H1 (cell line): ENCODE data around the gene TMED4. TPM values are rescaled to one million over a fixed set of nuclear protein-coding genes. Genes with fewer than 3 reads are reported as not detected.

ENCODE experiments used
- CTCF ChIA-PET: fragments of 300-600 bp; sonication (Branson Sonifier 250); formaldehyde crosslinking; loops from one replicate; lab custom pipeline; 2021; ENCODE audit not compliant: partially characterized antibody; lab: Charles Lee
- POLR2A ChIA-PET: fragments of 300-600 bp; sonication (Branson Sonifier 250); formaldehyde crosslinking; loops from one replicate; lab custom pipeline; 2021; ENCODE audit warnings: inconsistent platforms; ENCODE audit not compliant: partially characterized antibody; lab: Charles Lee
- DNase-seq, 2 experiments: peaks; one replicate each; pipeline versions ENCODE4 v3.0.0 to v3.0.0-alpha.2; 2010 to 2022; ENCODE audit warnings: low spot score in 2 of 2, low read depth in 1 of 2, mixed read lengths in 1 of 2
- FAIRE-seq: peaks from 2 replicates; lab custom pipeline; 2011; peaks lifted over from hg19 to GRCh38; lab: Jason Lieb, UNC
- H2AFZ ChIP-seq: 2 replicates; pipeline ENCODE4 v1.8.1; 2012; ENCODE audit warnings: low read length, inconsistent platforms
- H2AK5ac ChIP-seq: 2 replicates; pipeline ENCODE4 v1.6.1; 2013; ENCODE audit warnings: low read depth, low read length
- H2BK120ac ChIP-seq: replicated peaks from 2 replicates; pipeline ENCODE3; 2013; ENCODE audit warnings: low read depth, low read length, inconsistent platforms
- H2BK12ac ChIP-seq: 2 replicates; pipeline ENCODE4 v1.6.1; 2013; ENCODE audit warnings: low read depth, low read length
- H2BK15ac ChIP-seq: 2 replicates; pipeline ENCODE4 v1.6.1; 2013; ENCODE audit warnings: low read length
- H2BK20ac ChIP-seq: 2 replicates; pipeline ENCODE4 v1.6.1; 2013; ENCODE audit warnings: low read length
- H2BK5ac ChIP-seq: 2 replicates; pipeline ENCODE4 v1.6.1; 2013; ENCODE audit warnings: low read depth, low read length
- H3K14ac ChIP-seq: 2 replicates; pipeline ENCODE4 v1.6.1; 2013; ENCODE audit warnings: inconsistent platforms; ENCODE audit not compliant: insufficient read length
- H3K18ac ChIP-seq: 2 replicates; pipeline ENCODE4 v1.6.1; 2013; ENCODE audit warnings: low read length; ENCODE audit errors: extremely low read depth
- H3K23ac ChIP-seq: 2 replicates; pipeline ENCODE4 v1.6.1; 2013; ENCODE audit warnings: inconsistent platforms; ENCODE audit not compliant: insufficient read length
- H3K23me2 ChIP-seq: 2 replicates; pipeline ENCODE4 v1.6.1; 2013; ENCODE audit warnings: low read depth, low read length
- H3K27ac ChIP-seq: 2 replicates; pipeline ENCODE4 v1.6.1; 2011; ENCODE audit warnings: low read depth, low read length, inconsistent platforms
- H3K27me3 ChIP-seq, 4 experiments: replicated peaks in 1 of 4; 1 replicate in 1 of 4; 2 replicates in 3 of 4; pipeline versions ENCODE4 v1.6.1 to v1.8.1; 2011 to 2013; ENCODE audit warnings: low read length in 3 of 4, mild to moderate bottlenecking in 3 of 4, inconsistent platforms in 2 of 4, mixed read lengths in 2 of 4, moderate library complexity in 1 of 4; ENCODE audit not compliant: control insufficient read depth in 3 of 4, insufficient read depth in 3 of 4; ENCODE audit errors: extremely low read depth in 1 of 4
- H3K36me3 ChIP-seq, 4 experiments: 2 replicates each; pipeline versions ENCODE4 v1.6.1 to v1.8.1; 2011 to 2013; ENCODE audit warnings: mild to moderate bottlenecking in 4 of 4, low read length in 3 of 4, moderate library complexity in 2 of 4, control low read depth in 1 of 4, inconsistent platforms in 1 of 4; ENCODE audit not compliant: insufficient read depth in 4 of 4, control insufficient read depth in 2 of 4
- H3K4ac ChIP-seq: replicated peaks from 2 replicates; pipeline ENCODE3; 2013; ENCODE audit warnings: low read length, low read depth, mixed read lengths, inconsistent platforms; ENCODE audit not compliant: insufficient read length
- H3K4me1 ChIP-seq, 4 experiments: replicated peaks in 1 of 4; 1 replicate in 1 of 4; 2 replicates in 3 of 4; pipeline versions ENCODE4 v1.6.1 to v1.8.1; 2011 to 2013; ENCODE audit warnings: low read length in 3 of 4, inconsistent platforms in 2 of 4, mixed read lengths in 1 of 4; ENCODE audit not compliant: insufficient read depth in 4 of 4, control insufficient read depth in 3 of 4
- H3K4me2 ChIP-seq, 2 experiments: 2 replicates each; pipeline versions ENCODE4 v1.6.1 to v1.8.1; 2011 to 2013; ENCODE audit warnings: low read depth in 2 of 2, low read length in 2 of 2, control low read depth in 1 of 2, inconsistent platforms in 1 of 2, mild to moderate bottlenecking in 1 of 2; ENCODE audit not compliant: insufficient read depth in 1 of 2
- H3K4me3 ChIP-seq, 4 experiments: fragments of 200-600, 300-600 bp in 1 of 4; sonication (generic), shearing (Covaris generic), sonication (Bioruptor Twin) in 1 of 4; 2 replicates each; pipeline versions ENCODE4 v1.5.1 to v1.8.1; 2011 to 2016; ENCODE audit warnings: low read length in 4 of 4, low read depth in 3 of 4, control low read depth in 2 of 4, inconsistent platforms in 2 of 4, mild to moderate bottlenecking in 2 of 4, mixed read lengths in 1 of 4, moderate library complexity in 1 of 4; ENCODE audit not compliant: insufficient read depth in 2 of 4; ENCODE audit errors: extremely low read depth in 1 of 4
- H3K56ac ChIP-seq: replicated peaks from 2 replicates; pipeline ENCODE3; 2013; ENCODE audit warnings: low read depth, mild to moderate bottlenecking, mixed read lengths, low read length, inconsistent platforms; ENCODE audit not compliant: insufficient read length
- H3K79me1 ChIP-seq: 2 replicates; pipeline ENCODE4 v1.6.1; 2013; ENCODE audit warnings: low read depth, low read length, control low read depth
- H3K79me2 ChIP-seq, 2 experiments: 2 replicates each; pipeline versions ENCODE4 v1.6.1 to v1.8.1; 2012 to 2013; ENCODE audit warnings: low read length in 2 of 2, mild to moderate bottlenecking in 2 of 2, inconsistent platforms in 1 of 2; ENCODE audit not compliant: insufficient read depth in 2 of 2, control insufficient read depth in 1 of 2
- H3K9ac ChIP-seq, 4 experiments: replicated peaks in 1 of 4; 1 replicate in 1 of 4; 2 replicates in 3 of 4; pipeline versions ENCODE4 v1.6.1 to v1.8.1; 2011 to 2013; ENCODE audit warnings: low read depth in 3 of 4, low read length in 3 of 4, control low read depth in 2 of 4, mild to moderate bottlenecking in 2 of 4, moderate library complexity in 2 of 4, inconsistent platforms in 1 of 4; ENCODE audit errors: extremely low read depth in 1 of 4
- H3K9me3 ChIP-seq, 2 experiments: 2 replicates each; pipeline versions ENCODE4 v1.6.1 to v1.8.1; 2012 to 2013; ENCODE audit warnings: mild to moderate bottlenecking in 2 of 2, moderate library complexity in 2 of 2, control low read depth in 1 of 2, inconsistent platforms in 1 of 2, low read depth in 1 of 2, low read length in 1 of 2, mixed read lengths in 1 of 2; ENCODE audit not compliant: insufficient read depth in 2 of 2
- H4K20me1 ChIP-seq, 2 experiments: replicated peaks in 1 of 2; 2 replicates each; pipeline versions ENCODE3 to v1.8.1; 2011 to 2013; ENCODE audit warnings: inconsistent platforms in 2 of 2, low read length in 2 of 2, mild to moderate bottlenecking in 1 of 2; ENCODE audit not compliant: insufficient read depth in 2 of 2, control insufficient read depth in 1 of 2
- H4K5ac ChIP-seq: 2 replicates; pipeline ENCODE4 v1.6.1; 2013; ENCODE audit warnings: low read length, low read depth, mixed read lengths, inconsistent platforms; ENCODE audit not compliant: insufficient read length
- H4K8ac ChIP-seq: 2 replicates; pipeline ENCODE4 v1.8.0; 2013; ENCODE audit warnings: mild to moderate bottlenecking, moderate library complexity, low read length, inconsistent platforms; ENCODE audit not compliant: insufficient read depth; ENCODE audit errors: extremely low read depth
- H4K91ac ChIP-seq: replicated peaks from 2 replicates; pipeline ENCODE3; 2013; ENCODE audit warnings: low read length, mixed read lengths, inconsistent platforms; ENCODE audit not compliant: insufficient read length
- CBX8 ChIP-seq: fragments of 300-800, 300-1000 bp; sonication (generic); IDR thresholded peaks from 2 replicates; pipeline ENCODE4 v1.7.1; 2016; ENCODE audit warnings: low read depth, low read length, borderline replicate concordance
- CREB1 ChIP-seq: IDR thresholded peaks from 2 replicates; pipeline ENCODE4 v1.6.1; 2012; ENCODE audit warnings: inconsistent platforms
- GTF2F1 ChIP-seq: IDR thresholded peaks from 2 replicates; pipeline ENCODE4 v1.6.1; 2012; ENCODE audit warnings: low read depth, low read length, improper control_type of control experiment, borderline replicate concordance
- JUN ChIP-seq: IDR thresholded peaks from 2 replicates; pipeline ENCODE4 v1.6.1; 2011; ENCODE audit warnings: low read depth, mild to moderate bottlenecking, improper control_type of control experiment, low read length
- RNF2 ChIP-seq: fragments of 200-900, 300-1000 bp; sonication (generic); IDR thresholded peaks from 2 replicates; pipeline ENCODE4 v1.7.1; 2016; ENCODE audit warnings: borderline replicate concordance, low read depth, mild to moderate bottlenecking, antibody characterized with exemption, low read length; ENCODE audit not compliant: poor library complexity, severe bottlenecking; ENCODE audit errors: missing control alignments
- RXRA ChIP-seq: IDR thresholded peaks from 2 replicates; pipeline ENCODE4 v1.6.1; 2011; ENCODE audit warnings: low read depth, mild to moderate bottlenecking, low read length, moderate library complexity; ENCODE audit not compliant: insufficient read depth
- SIN3A ChIP-seq, 2 experiments: IDR thresholded peaks in 1 of 2; conservative IDR thresholded peaks in 1 of 2; 2 replicates each; pipeline ENCODE4 v1.6.1; 2011 to 2012; ENCODE audit warnings: low read length in 2 of 2, improper control_type of control experiment in 1 of 2, low read depth in 1 of 2, mild to moderate bottlenecking in 1 of 2
- SIRT6 ChIP-seq: IDR thresholded peaks from one replicate; pipeline ENCODE4 v1.7.1; 2012; ENCODE audit warnings: low read length, inconsistent platforms
- SUZ12 ChIP-seq: fragments of 200-600 bp; sonication (generic); IDR thresholded peaks from 2 replicates; pipeline ENCODE4 v1.6.1; 2012; ENCODE audit warnings: mild to moderate bottlenecking, inconsistent platforms, low read length, moderate library complexity, mixed read lengths
- TBP ChIP-seq: IDR thresholded peaks from 2 replicates; pipeline ENCODE4 v1.6.1; 2011; ENCODE audit warnings: low read depth, low read length, improper control_type of control experiment
- WGBS, 2 experiments: shearing (Covaris generic) in 1 of 2; methylation state at CpG; one replicate each; pipeline versions ENCODE4 v1.1.6 to v1.1.7; 2013 to 2015; ENCODE audit warnings: low lambda C conversion rate in 2 of 2, mixed read lengths in 2 of 2, inconsistent platforms in 1 of 2, low coverage in 1 of 2, missing lambda C conversion rate in 1 of 2; ENCODE audit not compliant: insufficient replicate concordance in 2 of 2, insufficient coverage in 1 of 2, insufficient read length in 1 of 2; ENCODE audit errors: extremely low coverage in 1 of 2, missing lambda C conversion rate in 1 of 2; 5-methylcytosine and 5-hydroxymethylcytosine counted together
- polyA plus RNA-seq, 7 experiments: library from polyadenylated mRNA; depleted of rRNA in 3 of 7; stranded (reverse) in 5 of 7; unstranded in 2 of 7; fragments of >200 nt in 5 of 7; fragments of 200-250 nt in 2 of 7; gene quantifications; 1 replicate in 5 of 7; 2 replicates in 1 of 7; 4 replicates in 1 of 7; pipeline versions ENCODE4 v1.2.1 to v1.2.3, GENCODE V29; 2011 to 2013; ENCODE audit warnings: missing spikeins in 2 of 7, mixed read lengths in 2 of 7
- total RNA-seq: library from RNA; stranded (reverse); fragmentation: NEBNext Ultra II Directional; extraction: Animal tissue kit (Norgen Biotek cat#: 25700); gene quantifications from 2 replicates; pipeline ENCODE4 v1.2.1, GENCODE V29; 2021
- TF ChIP-seq, protein P1 (sequence below): IDR thresholded peaks from 2 replicates; pipeline ENCODE4 v1.6.1; 2012; ENCODE audit warnings: inconsistent platforms

The TMED4 gene
- total and polyA plus RNA-seq, 2 of the 8 experiments (the other 6 are each of a cell fraction or from before 2014, with no cell fraction given) = 44.9 to 76.7 TPM

DNA sequence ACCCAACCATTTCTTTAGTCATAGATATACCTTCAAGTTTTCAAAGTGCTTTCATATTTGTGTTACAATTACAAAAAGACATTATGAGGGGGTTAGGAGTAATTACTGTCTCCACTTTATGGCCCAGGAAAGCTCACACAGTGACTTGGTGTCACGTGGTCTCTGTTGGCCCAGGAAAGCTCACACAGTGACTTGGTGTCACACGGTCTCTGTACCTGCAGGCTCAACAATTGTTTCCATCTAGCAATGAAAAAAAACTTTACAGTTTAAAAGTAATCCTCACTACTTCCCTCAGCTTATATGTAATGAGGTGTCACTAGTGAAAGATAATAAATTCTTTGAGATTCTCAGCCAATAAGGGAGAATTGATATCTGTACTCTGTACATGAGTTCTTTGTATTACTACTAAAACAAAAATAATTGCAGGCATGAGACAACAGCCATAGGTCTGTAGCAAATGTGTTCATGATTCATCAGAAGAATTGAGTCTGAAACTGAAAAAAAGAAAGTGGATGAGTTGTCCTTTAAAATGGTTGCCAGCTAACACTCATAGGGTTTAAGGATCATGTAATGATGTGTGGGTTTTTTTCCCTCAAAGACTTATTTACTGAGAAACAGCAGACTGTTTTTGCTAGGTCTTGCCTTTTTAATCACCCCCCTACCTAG, 35.3 kb upstream of the TMED4 start:
- CTCF ChIA-PET = interaction anchor here (0.8 to 1.6 kb wide), 2 partner anchors 51 to 82 kb away, joined by 3 read pairs; no protein-coding TSS in a partner anchor
- TF ChIP-seq SIN3A (conservative IDR thresholded peaks at IDR 0.05 in 1 of 2, IDR thresholded peaks at IDR 0.05 in 1 of 2; ENCODE audit: low read depth in 1 of 2, low read length in 2 of 2) (no peak), CREB1 (no peak), JUN (no peak), CBX8 (no peak), GTF2F1 (no peak), RXRA (no peak), RNF2 (no peak), SUZ12 (no peak), SIRT6 (no peak), TBP (no peak)
- TF ChIP-seq, protein P1, sequence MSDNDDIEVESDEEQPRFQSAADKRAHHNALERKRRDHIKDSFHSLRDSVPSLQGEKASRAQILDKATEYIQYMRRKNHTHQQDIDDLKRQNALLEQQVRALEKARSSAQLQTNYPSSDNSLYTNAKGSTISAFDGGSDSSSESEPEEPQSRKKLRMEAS = no peak

More for the DNA sequence above, 35.3 kb upstream of the TMED4 start:
- Histone ChIP-seq H3K23ac (no peak overlapping the region), H3K36me3 (no peaks in the 10 kb centered on the region), H2BK12ac (no peak overlapping the region), H4K8ac (no peak overlapping the region; the same call in 1 of the 2 replicates), H2BK20ac (no peak overlapping the region), H4K5ac (no peak overlapping the region), H3K18ac (no peak overlapping the region), H3K27ac (no peak overlapping the region), H2BK120ac (no peak overlapping the region), H2AFZ (no peak overlapping the region), H2BK5ac (no peak overlapping the region), H3K9ac (no peak overlapping the region), H4K20me1 (peaks cover 0 to 15% of the 10 kb centered on the region in 2 experiments), H2AK5ac (no peak overlapping the region), H3K79me2 (peaks cover 11 to 97% of the 10 kb centered on the region in 2 experiments), H4K91ac (no peak overlapping the region), H3K56ac (no peak overlapping the region), H3K23me2 (no peaks in the 10 kb centered on the region), H3K14ac (no peak overlapping the region), H3K79me1 (peaks cover 2% of the 10 kb centered on the region), H3K4me2 (no peak overlapping the region), H3K9me3 (no peaks in the 10 kb centered on the region), H3K4me1 (no peaks in the 10 kb centered on the region), H2BK15ac (no peak overlapping the region), H3K4ac (no peak overlapping the region), H3K4me3 (no peak overlapping the region), H3K27me3 (no peaks in the 10 kb centered on the region)
- POLR2A ChIA-PET = interaction anchor here (1.0 to 1.7 kb wide), 3 partner anchors 9 to 15 kb away, joined by 3 to 5 read pairs (median 3); partner anchors contain the start of gene OGDH
- DNase-seq = no peak
- WGBS, 2 experiments = 88% methylated on average over 2 of the region's 2 CpGs; no CpG with 5 or more reads in 1 of the 2 experiments
- FAIRE-seq = no peak
